Naive thymus-derived CD4-positive, alpha-beta T cell (primary cell): ENCODE data around the gene CACNA2D2. TPM values are rescaled to one million over a fixed set of nuclear protein-coding genes. Genes with fewer than 3 reads are reported as not detected.

Source experiments
- ATAC-seq: fragments of 150-1000 bp; cut with Tn5 transposase; 2 replicates; pipeline ENCODE4 v1.10.0; 2021; ENCODE audit warnings: mild to moderate bottlenecking, moderate library complexity
- CTCF ChIA-PET: fragments of 350-600 bp; sonication (Branson Sonifier 250); formaldehyde crosslinking; loops from one replicate; lab custom pipeline; 2021; ENCODE audit warnings: antibody characterized with exemption; lab: Charles Lee
- POLR2A ChIA-PET: fragments of 350-600 bp; sonication (Branson Sonifier 250); formaldehyde crosslinking; loops from one replicate; lab custom pipeline; 2021; ENCODE audit warnings: antibody characterized with exemption, inconsistent platforms; lab: Charles Lee
- DNase-seq, 9 donors: peaks; one replicate each; pipeline versions ENCODE4 v3.0.0 to v3.0.0-alpha.2; 2020 to 2022; ENCODE audit warnings: mixed read lengths in 1 of 9
- H3K27ac ChIP-seq: one replicate; pipeline ENCODE4 v1.7.0; 2013; ENCODE audit warnings: mild to moderate bottlenecking, low read depth, low read length, moderate library complexity
- H3K27me3 ChIP-seq, 2 donors: one replicate each; pipeline ENCODE4 v1.7.0; 2013; ENCODE audit warnings: low read length in 2 of 2, mild to moderate bottlenecking in 2 of 2, moderate library complexity in 2 of 2; ENCODE audit not compliant: control insufficient read depth in 2 of 2, insufficient read depth in 2 of 2
- H3K36me3 ChIP-seq, 3 experiments: 1 replicate in 2 of 3; 2 replicates in 1 of 3; pipeline ENCODE4 v1.7.0; 2013; ENCODE audit warnings: low read length in 3 of 3, mild to moderate bottlenecking in 3 of 3, moderate library complexity in 1 of 3; ENCODE audit not compliant: insufficient read depth in 3 of 3, control insufficient read depth in 2 of 3
- H3K4me1 ChIP-seq, 2 donors: one replicate each; pipeline ENCODE4 v1.7.0; 2013; ENCODE audit warnings: low read length in 2 of 2, mild to moderate bottlenecking in 2 of 2, moderate library complexity in 1 of 2; ENCODE audit not compliant: control insufficient read depth in 2 of 2, insufficient read depth in 2 of 2
- H3K4me3 ChIP-seq: 2 replicates; pipeline ENCODE4 v1.7.0; 2013; ENCODE audit warnings: mild to moderate bottlenecking, low read length
- H3K9me3 ChIP-seq, 3 experiments: 1 replicate in 2 of 3; 2 replicates in 1 of 3; pipeline ENCODE4 v1.7.0; 2013; ENCODE audit warnings: low read length in 3 of 3; ENCODE audit not compliant: control insufficient read depth in 2 of 3
- H3K27ac Mint-ChIP-seq, 9 donors: one replicate each; pipeline ENCODE4 v1.8.0; 2020 to 2022; ENCODE audit warnings: mixed read lengths in 9 of 9, mild to moderate bottlenecking in 8 of 9, moderate library complexity in 5 of 9, inconsistent platforms in 2 of 9
- H3K27me3 Mint-ChIP-seq, 5 donors: one replicate each; pipeline ENCODE4 v1.8.0; 2021 to 2022; ENCODE audit warnings: mixed read lengths in 5 of 5, mild to moderate bottlenecking in 1 of 5
- H3K36me3 Mint-ChIP-seq, 5 donors: one replicate each; pipeline ENCODE4 v1.8.0; 2020 to 2022; ENCODE audit warnings: mixed read lengths in 5 of 5, mild to moderate bottlenecking in 3 of 5, inconsistent platforms in 1 of 5
- H3K4me1 Mint-ChIP-seq, 7 donors: one replicate each; pipeline ENCODE4 v1.8.0; 2020 to 2022; ENCODE audit warnings: mixed read lengths in 7 of 7, mild to moderate bottlenecking in 3 of 7, inconsistent platforms in 1 of 7
- H3K4me3 Mint-ChIP-seq, 10 donors: one replicate each; pipeline ENCODE4 v1.8.0; 2020 to 2022; ENCODE audit warnings: mild to moderate bottlenecking in 10 of 10, mixed read lengths in 10 of 10, moderate library complexity in 6 of 10, inconsistent platforms in 2 of 10
- H3K9me3 Mint-ChIP-seq, 11 donors: one replicate each; pipeline ENCODE4 v1.8.0; 2020 to 2022; ENCODE audit warnings: mixed read lengths in 11 of 11, mild to moderate bottlenecking in 4 of 11, inconsistent platforms in 1 of 11, moderate library complexity in 1 of 11
- intact Hi-C, 2 donors: fragments of 100-400 bp; cut with micrococcal nuclease; formaldehyde crosslinking; loops; one replicate each; pipeline ENCODE4 v1.15.1; 2023
- polyA plus RNA-seq, 2 donors: library from polyadenylated mRNA; unstranded; fragments of 300-500 nt; fragmentation: Illumina TruSeq; gene quantifications; one replicate each; pipeline ENCODE4 v1.2.3, GENCODE V29; 2021
- total RNA-seq, 6 experiments: library from RNA in 5 of 6; stranded (reverse) in 5 of 6; gene quantifications; 1 replicate in 5 of 6; 2 replicates in 1 of 6; pipeline ENCODE4 v1.2.3 and lab custom pipeline; 2021 to 2026

Gene CACNA2D2
- total and polyA plus RNA-seq, 7 experiments from 2014 or later: 0.32 to 6.2 (median 2.0) TPM

- intact Hi-C loops: no loop called here
- H3K4me3 Mint-ChIP-seq: no peak overlapping the region
- POLR2A ChIA-PET: no interaction called here
- H3K4me1 Mint-ChIP-seq: peaks cover 0 to 15% (median 10%) of the 10 kb centered on the region in 7 donors
- Histone ChIP-seq H3K4me1 (peaks cover 0 to 5% of the 10 kb centered on the region in 2 donors), H3K4me3 (no peak overlapping the region), H3K27me3 (peaks cover 0 to 5% of the 10 kb centered on the region in 2 donors), H3K27ac (no peak overlapping the region), H3K9me3 (no peaks in the 10 kb centered on the region), H3K36me3 (no peaks in the 10 kb centered on the region)
- H3K27ac Mint-ChIP-seq: no peak overlapping the region
- no peaks in the 10 kb centered on the region for H3K36me3 Mint-ChIP-seq
- H3K27me3 Mint-ChIP-seq: peaks cover 6 to 44% (median 9%) of the 10 kb centered on the region in 5 donors
- no peak for DNase-seq
- CTCF ChIA-PET: no interaction called here
- no peak for ATAC-seq
- no peaks in the 10 kb centered on the region for H3K9me3 Mint-ChIP-seq
These were observed 2.7 kb upstream of the CACNA2D2 start for GRCh38 chr3:50506169-50506568.

DNA sequence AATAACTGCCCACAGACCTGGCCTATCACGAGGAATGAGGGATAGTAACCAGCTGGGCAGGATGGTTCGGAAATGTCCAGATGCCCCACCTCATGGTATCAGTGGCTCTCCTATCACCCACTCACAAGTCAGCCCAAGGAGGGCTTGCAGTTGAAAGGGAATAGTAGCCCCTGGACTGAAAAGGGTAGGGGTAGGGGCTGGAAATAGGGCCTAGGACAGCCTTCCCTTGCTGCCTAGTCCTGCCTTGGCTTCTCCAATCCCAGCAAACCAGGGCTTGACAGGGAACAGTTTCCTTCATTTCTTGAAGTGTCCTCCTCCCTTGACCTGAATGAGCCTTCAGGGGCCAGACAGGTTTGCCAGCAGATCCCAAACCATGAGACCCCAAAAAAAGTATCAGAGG is 1.2 kb upstream of the CACNA2D2 start:
- no peaks in the 10 kb centered on the region for H3K9me3 ChIP-seq
- peak overlapping the region in 2 of 9 donors; percentile 14 to 43 for H3K27ac Mint-ChIP-seq
- peak overlapping the region in 8 of 10 donors; percentile 42 to 85 (median 64) for H3K4me3 Mint-ChIP-seq
- H3K4me3 ChIP-seq: no peak overlapping the region
- ChIA-PET CTCF (no interaction called here), POLR2A (interaction anchor here (0.6 kb wide), 1 partner anchor 140 kb away, joined by 3 read pairs; no protein-coding TSS in a partner anchor)
- ATAC-seq (no peak), DNase-seq (no peak)
- peaks cover 0 to 15% (median 10%) of the 10 kb centered on the region in 7 donors for H3K4me1 Mint-ChIP-seq
- no peaks in the 10 kb centered on the region for H3K36me3 ChIP-seq
- peaks cover 11 to 52% (median 17%) of the 10 kb centered on the region in 5 donors for H3K27me3 Mint-ChIP-seq
- H3K27ac ChIP-seq: no peak overlapping the region
- H3K9me3 Mint-ChIP-seq: no peaks in the 10 kb centered on the region
- peaks cover 0 to 5% of the 10 kb centered on the region in 2 donors for H3K27me3 ChIP-seq
- intact Hi-C loops: loop anchor here in 1 of 2 donors (5.0 kb wide), 2 partner anchors 67 to 108 kb away; partner anchors contain the start of gene CISH
- no peaks in the 10 kb centered on the region for H3K36me3 Mint-ChIP-seq
- H3K4me1 ChIP-seq: peaks cover 0 to 5% of the 10 kb centered on the region in 2 donors

GRCh38 chr3:50502584-50503423 is 630 bp downstream of the CACNA2D2 start:
- intact Hi-C loops: loop anchor here in 1 of 2 donors (1.0 to 5.0 kb wide), 5 partner anchors 53 to 138 kb away; partner anchors contain the start of genes C3orf18 and CISH
- Histone ChIP-seq H3K4me1 (peaks cover 0 to 5% of the 10 kb centered on the region in 2 donors), H3K36me3 (no peaks in the 10 kb centered on the region), H3K9me3 (no peaks in the 10 kb centered on the region), H3K27ac (no peak overlapping the region), H3K27me3 (peaks cover 0 to 5% of the 10 kb centered on the region in 2 donors), H3K4me3 (peak overlapping the region; percentile 44)
- peak overlapping the region in 2 of 9 donors; percentile 32 to 36 for H3K27ac Mint-ChIP-seq
- H3K36me3 Mint-ChIP-seq: no peaks in the 10 kb centered on the region
- peak overlapping the region; percentile 37 to 85 (median 73) for H3K4me3 Mint-ChIP-seq
- H3K4me1 Mint-ChIP-seq: peaks cover 0 to 15% (median 10%) of the 10 kb centered on the region in 7 donors
- no peaks in the 10 kb centered on the region for H3K9me3 Mint-ChIP-seq
- peaks cover 11 to 60% (median 22%) of the 10 kb centered on the region in 5 donors for H3K27me3 Mint-ChIP-seq
- peak in 1 of 9 donors; percentile 29 for DNase-seq
- POLR2A ChIA-PET: no interaction called here
- CTCF ChIA-PET: no interaction called here
- ATAC-seq: peak; percentile 29

DNA sequence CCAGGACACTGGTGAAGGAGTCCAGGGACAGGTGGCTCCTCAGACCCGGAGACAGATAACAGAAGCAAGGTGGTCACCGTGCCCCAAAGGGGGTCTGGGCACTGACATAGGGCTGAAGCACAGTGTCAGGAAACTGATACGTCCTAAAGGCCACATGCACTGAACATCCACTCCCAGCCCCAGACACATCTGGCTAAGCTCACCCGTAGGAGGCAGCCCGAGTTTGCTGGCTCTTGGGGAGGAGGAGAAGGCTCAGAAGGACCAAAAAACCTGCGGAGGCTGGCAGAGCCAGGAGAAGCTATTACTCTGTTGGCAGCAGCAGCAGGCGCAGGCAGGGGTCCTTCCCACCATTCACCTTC is 1.2 kb downstream of the CACNA2D2 start:
- Mint-ChIP-seq H3K36me3 (no peaks in the 10 kb centered on the region), H3K27me3 (peaks cover 11 to 60% (median 22%) of the 10 kb centered on the region in 5 donors), H3K4me3 (peak overlapping the region; percentile 37 to 85 (median 74)), H3K27ac (peak overlapping the region in 2 of 9 donors; percentile 32 to 36), H3K9me3 (no peaks in the 10 kb centered on the region), H3K4me1 (peaks cover 0 to 15% (median 10%) of the 10 kb centered on the region in 7 donors)
- ChIA-PET POLR2A (no interaction called here), CTCF (no interaction called here)
- no peak for DNase-seq
- Histone ChIP-seq H3K27me3 (peaks cover 0 to 5% of the 10 kb centered on the region in 2 donors), H3K4me1 (peaks cover 0 to 5% of the 10 kb centered on the region in 2 donors), H3K36me3 (no peaks in the 10 kb centered on the region), H3K27ac (no peak overlapping the region), H3K9me3 (no peaks in the 10 kb centered on the region), H3K4me3 (peak overlapping the region; percentile 44)
- intact Hi-C loops: loop anchor here in 1 of 2 donors (2.0 to 5.0 kb wide), 3 partner anchors 65 to 137 kb away; partner anchors contain the start of gene CISH
- no peak for ATAC-seq

GRCh38 chr3:50495609-50496423 is 7.6 kb downstream of the CACNA2D2 start:
- Mint-ChIP-seq H3K36me3 (no peaks in the 10 kb centered on the region), H3K4me3 (no peak overlapping the region), H3K9me3 (no peaks in the 10 kb centered on the region), H3K27me3 (peaks cover 2 to 16% (median 10%) of the 10 kb centered on the region in 5 donors), H3K27ac (no peak overlapping the region), H3K4me1 (peaks cover 0 to 17% (median 7%) of the 10 kb centered on the region in 7 donors)
- H3K4me1 ChIP-seq: peaks cover 0 to 5% of the 10 kb centered on the region in 2 donors
- no peak for ATAC-seq
- H3K27me3 ChIP-seq: no peaks in the 10 kb centered on the region
- no peak overlapping the region for H3K27ac ChIP-seq
- ChIA-PET CTCF (no interaction called here), POLR2A (no interaction called here)
- no peaks in the 10 kb centered on the region for H3K36me3 ChIP-seq
- H3K4me3 ChIP-seq: no peak overlapping the region
- no peak for DNase-seq
- no peaks in the 10 kb centered on the region for H3K9me3 ChIP-seq
- intact Hi-C loops: no loop called here

GRCh38 chr3:50494126-50494525 is 9.3 kb downstream of the CACNA2D2 start:
- POLR2A ChIA-PET: no interaction called here
- Histone ChIP-seq H3K4me3 (no peak overlapping the region), H3K9me3 (no peaks in the 10 kb centered on the region), H3K4me1 (peaks cover 0 to 5% of the 10 kb centered on the region in 2 donors), H3K36me3 (no peaks in the 10 kb centered on the region), H3K27ac (no peak overlapping the region), H3K27me3 (no peaks in the 10 kb centered on the region)
- ATAC-seq (no peak), DNase-seq (no peak)
- CTCF ChIA-PET: no interaction called here
- intact Hi-C loops: no loop called here
- H3K4me3 Mint-ChIP-seq: no peak overlapping the region
- peaks cover 0 to 21% (median 7%) of the 10 kb centered on the region in 7 donors for H3K4me1 Mint-ChIP-seq
- H3K36me3 Mint-ChIP-seq: no peaks in the 10 kb centered on the region
- no peak overlapping the region for H3K27ac Mint-ChIP-seq
- H3K27me3 Mint-ChIP-seq: peaks cover 0 to 11% (median 5%) of the 10 kb centered on the region in 5 donors
- H3K9me3 Mint-ChIP-seq: no peaks in the 10 kb centered on the region
